ENCODE results near the gene CPVL.

CPVL gene

GRCh38 chr7:29146057-29146706, at the start of gene CPVL:
TSS of gene CPVL (minus strand) at chr7:29146537. CDS start at chr7:29121061, 25,476 bp downstream.
- H3K36me3 ChIP-seq (ENCODE audit: control insufficient read depth, low read length): no peaks in the 10 kb centered on the region
- no peaks in the 10 kb centered on the region; the same call in 1 of the 2 replicates for H3K27me3 ChIP-seq (ENCODE audit: control insufficient read depth, low read length)
- no peaks in the 10 kb centered on the region for H3K9me3 ChIP-seq (ENCODE audit: control insufficient read depth, insufficient read depth, low read length)
- TF ChIP-seq EZH2phosphoT487 (IDR thresholded peaks at IDR 0.05; ENCODE audit: borderline replicate concordance, low read length) (no peak), CTCF (IDR thresholded peaks at IDR 0.05; ENCODE audit: low read depth, low read length, poor library complexity, severe bottlenecking) (no peak)
- no peak within 1 kb of the TSS for H3K4me2 ChIP-seq (ENCODE audit: low read length)
- no peaks in the 10 kb centered on the region for H3K4me1 ChIP-seq (ENCODE audit: control insufficient read depth, low read length)
- no peaks in the 10 kb centered on the region for H4K20me1 ChIP-seq (ENCODE audit: control insufficient read depth, insufficient read depth, low read depth, low read length)
- no peak within 1 kb of the TSS for H3K4me3 ChIP-seq (ENCODE audit: low read length)
- H3F3A ChIP-seq (ENCODE audit: control insufficient read depth, insufficient read depth): no peaks in the 10 kb centered on the region
- no peaks in the 10 kb centered on the region for H3K9me2 ChIP-seq (replicated peaks; ENCODE audit: control insufficient read depth, low read length)
- no peaks in the 10 kb centered on the region for H3K79me2 ChIP-seq (ENCODE audit: control insufficient read depth, low read length)
- no peak within 1 kb of the TSS for H3K27ac ChIP-seq (ENCODE audit: low read depth, low read length)

- Histone ChIP-seq H3K4me1 (ENCODE audit: control insufficient read depth, low read length) (no peaks in the 10 kb centered on the region), H3K9me3 (ENCODE audit: control insufficient read depth, insufficient read depth, low read length) (no peaks in the 10 kb centered on the region), H3K9me2 (replicated peaks; ENCODE audit: control insufficient read depth, low read length) (no peaks in the 10 kb centered on the region), H3F3A (ENCODE audit: control insufficient read depth, insufficient read depth) (no peaks in the 10 kb centered on the region), H3K27ac (ENCODE audit: low read depth, low read length) (no peak within 1 kb of the TSS), H3K36me3 (ENCODE audit: control insufficient read depth, low read length) (no peaks in the 10 kb centered on the region), H3K4me2 (ENCODE audit: low read length) (no peak within 1 kb of the TSS), H3K79me2 (ENCODE audit: control insufficient read depth, low read length) (no peaks in the 10 kb centered on the region), H3K4me3 (ENCODE audit: low read length) (no peak within 1 kb of the TSS), H3K27me3 (ENCODE audit: control insufficient read depth, low read length) (peaks cover 24% of the 10 kb centered on the region), H4K20me1 (ENCODE audit: control insufficient read depth, insufficient read depth, low read depth, low read length) (no peaks in the 10 kb centered on the region)
- TF ChIP-seq CTCF (IDR thresholded peaks at IDR 0.05; ENCODE audit: low read depth, low read length, poor library complexity, severe bottlenecking) (no peak), EZH2phosphoT487 (IDR thresholded peaks at IDR 0.05; ENCODE audit: borderline replicate concordance, low read length) (no peak)
These were observed 48.5 kb upstream of the CPVL start, which contains the start of gene CHN2 for GRCh38 chr7:29194594-29195427. TSS of gene CHN2 (plus strand) at chr7:29194775.

GRCh38 chr7:29194206-29194593, 47.9 kb upstream of the CPVL start:
- H3K4me2 ChIP-seq (ENCODE audit: low read length): no peak overlapping the region
- no peaks in the 10 kb centered on the region for H3K79me2 ChIP-seq (ENCODE audit: control insufficient read depth, low read length)
- H3K4me3 ChIP-seq (ENCODE audit: low read length): no peak overlapping the region
- H3K9me3 ChIP-seq (ENCODE audit: control insufficient read depth, insufficient read depth, low read length): no peaks in the 10 kb centered on the region
- H4K20me1 ChIP-seq (ENCODE audit: control insufficient read depth, insufficient read depth, low read depth, low read length): no peaks in the 10 kb centered on the region
- no peak overlapping the region for H3K27ac ChIP-seq (ENCODE audit: low read depth, low read length)
- H3K4me1 ChIP-seq (ENCODE audit: control insufficient read depth, low read length): no peaks in the 10 kb centered on the region
- no peaks in the 10 kb centered on the region for H3K9me2 ChIP-seq (replicated peaks; ENCODE audit: control insufficient read depth, low read length)
- H3K36me3 ChIP-seq (ENCODE audit: control insufficient read depth, low read length): no peaks in the 10 kb centered on the region
- H3K27me3 ChIP-seq (ENCODE audit: control insufficient read depth, low read length): peaks cover 24% of the 10 kb centered on the region
- TF ChIP-seq EZH2phosphoT487 (IDR thresholded peaks at IDR 0.05; ENCODE audit: borderline replicate concordance, low read length) (no peak), CTCF (IDR thresholded peaks at IDR 0.05; ENCODE audit: low read depth, low read length, poor library complexity, severe bottlenecking) (no peak)
- H3F3A ChIP-seq (ENCODE audit: control insufficient read depth, insufficient read depth): no peaks in the 10 kb centered on the region
